Measurements from ENCODE around the gene OXA1L. TPM values are rescaled to one million over a fixed set of nuclear protein-coding genes. Genes with fewer than 3 reads are reported as not detected.

OXA1L gene
- total RNA-seq, 1 experiment from 2014 or later, result 138 TPM

DNA sequence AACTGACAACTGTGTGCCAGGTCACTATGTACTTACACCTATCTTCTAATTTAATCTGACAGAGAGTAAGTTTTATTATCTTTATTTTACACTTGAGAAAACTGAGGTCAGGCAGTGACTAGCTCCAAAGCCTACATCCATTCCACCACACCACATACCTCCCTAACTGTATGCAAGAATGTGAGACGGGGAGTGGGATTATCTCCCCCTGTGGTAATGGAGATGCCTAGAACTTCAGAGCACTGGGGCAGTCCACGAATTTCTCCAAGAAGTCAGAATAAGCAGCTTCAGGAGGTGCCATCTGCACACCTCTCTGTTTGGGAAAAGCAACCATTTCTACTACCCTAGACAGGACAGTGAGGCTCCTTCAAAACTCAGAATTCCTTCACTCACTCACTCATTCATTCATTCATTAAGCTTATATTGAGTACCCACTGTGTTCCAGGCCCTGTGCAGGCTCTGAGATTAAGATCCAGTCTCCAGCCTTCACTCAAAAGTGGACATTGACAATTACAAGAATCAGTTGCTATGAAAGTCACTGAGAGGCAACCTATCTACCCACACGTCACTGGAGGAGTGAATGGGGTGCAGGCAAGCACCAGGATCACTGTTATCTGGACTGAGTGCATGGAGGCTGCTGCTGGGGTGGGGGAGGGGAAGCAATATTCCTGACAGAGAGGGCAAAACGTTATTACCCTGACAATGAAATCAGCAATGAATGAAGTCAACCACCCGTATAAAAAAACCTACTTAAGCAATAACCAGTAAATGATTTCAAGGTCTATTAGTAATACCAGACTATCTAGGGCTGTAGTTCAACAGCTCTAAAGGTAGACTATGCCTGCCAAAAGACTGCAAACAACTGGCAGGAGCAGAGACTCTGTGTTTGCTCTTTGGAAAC is 30.8 kb downstream of the OXA1L start:
- DNase-seq (ENCODE audit: low spot score) (no peak), ATAC-seq (peak; percentile 97)
- H3K9me3 Mint-ChIP-seq, result peaks cover 4% of the 10 kb centered on the region
- H3K4me3 Mint-ChIP-seq, result no peak overlapping the region
- peak overlapping the region; percentile 12; the same call in 1 of the 2 replicates for H3K27ac Mint-ChIP-seq
- H3K4me1 Mint-ChIP-seq, result peaks cover 16% of the 10 kb centered on the region
- TF ChIP-seq, protein P1, sequence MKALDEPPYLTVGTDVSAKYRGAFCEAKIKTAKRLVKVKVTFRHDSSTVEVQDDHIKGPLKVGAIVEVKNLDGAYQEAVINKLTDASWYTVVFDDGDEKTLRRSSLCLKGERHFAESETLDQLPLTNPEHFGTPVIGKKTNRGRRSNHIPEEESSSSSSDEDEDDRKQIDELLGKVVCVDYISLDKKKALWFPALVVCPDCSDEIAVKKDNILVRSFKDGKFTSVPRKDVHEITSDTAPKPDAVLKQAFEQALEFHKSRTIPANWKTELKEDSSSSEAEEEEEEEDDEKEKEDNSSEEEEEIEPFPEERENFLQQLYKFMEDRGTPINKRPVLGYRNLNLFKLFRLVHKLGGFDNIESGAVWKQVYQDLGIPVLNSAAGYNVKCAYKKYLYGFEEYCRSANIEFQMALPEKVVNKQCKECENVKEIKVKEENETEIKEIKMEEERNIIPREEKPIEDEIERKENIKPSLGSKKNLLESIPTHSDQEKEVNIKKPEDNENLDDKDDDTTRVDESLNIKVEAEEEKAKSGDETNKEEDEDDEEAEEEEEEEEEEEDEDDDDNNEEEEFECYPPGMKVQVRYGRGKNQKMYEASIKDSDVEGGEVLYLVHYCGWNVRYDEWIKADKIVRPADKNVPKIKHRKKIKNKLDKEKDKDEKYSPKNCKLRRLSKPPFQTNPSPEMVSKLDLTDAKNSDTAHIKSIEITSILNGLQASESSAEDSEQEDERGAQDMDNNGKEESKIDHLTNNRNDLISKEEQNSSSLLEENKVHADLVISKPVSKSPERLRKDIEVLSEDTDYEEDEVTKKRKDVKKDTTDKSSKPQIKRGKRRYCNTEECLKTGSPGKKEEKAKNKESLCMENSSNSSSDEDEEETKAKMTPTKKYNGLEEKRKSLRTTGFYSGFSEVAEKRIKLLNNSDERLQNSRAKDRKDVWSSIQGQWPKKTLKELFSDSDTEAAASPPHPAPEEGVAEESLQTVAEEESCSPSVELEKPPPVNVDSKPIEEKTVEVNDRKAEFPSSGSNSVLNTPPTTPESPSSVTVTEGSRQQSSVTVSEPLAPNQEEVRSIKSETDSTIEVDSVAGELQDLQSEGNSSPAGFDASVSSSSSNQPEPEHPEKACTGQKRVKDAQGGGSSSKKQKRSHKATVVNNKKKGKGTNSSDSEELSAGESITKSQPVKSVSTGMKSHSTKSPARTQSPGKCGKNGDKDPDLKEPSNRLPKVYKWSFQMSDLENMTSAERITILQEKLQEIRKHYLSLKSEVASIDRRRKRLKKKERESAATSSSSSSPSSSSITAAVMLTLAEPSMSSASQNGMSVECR (CRISPR knock-in tag; IDR thresholded peaks at IDR 0.05; ENCODE audit: borderline replicate concordance), result no peak
- TF ChIP-seq, protein P2, sequence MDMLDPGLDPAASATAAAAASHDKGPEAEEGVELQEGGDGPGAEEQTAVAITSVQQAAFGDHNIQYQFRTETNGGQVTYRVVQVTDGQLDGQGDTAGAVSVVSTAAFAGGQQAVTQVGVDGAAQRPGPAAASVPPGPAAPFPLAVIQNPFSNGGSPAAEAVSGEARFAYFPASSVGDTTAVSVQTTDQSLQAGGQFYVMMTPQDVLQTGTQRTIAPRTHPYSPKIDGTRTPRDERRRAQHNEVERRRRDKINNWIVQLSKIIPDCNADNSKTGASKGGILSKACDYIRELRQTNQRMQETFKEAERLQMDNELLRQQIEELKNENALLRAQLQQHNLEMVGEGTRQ (CRISPR knock-in tag; IDR thresholded peaks at IDR 0.05), result no peak
- no peak for TF ChIP-seq ZNF317 (CRISPR knock-in tag; IDR thresholded peaks at IDR 0.05; ENCODE audit: borderline replicate concordance, low read depth)
- TF ChIP-seq, protein P3, sequence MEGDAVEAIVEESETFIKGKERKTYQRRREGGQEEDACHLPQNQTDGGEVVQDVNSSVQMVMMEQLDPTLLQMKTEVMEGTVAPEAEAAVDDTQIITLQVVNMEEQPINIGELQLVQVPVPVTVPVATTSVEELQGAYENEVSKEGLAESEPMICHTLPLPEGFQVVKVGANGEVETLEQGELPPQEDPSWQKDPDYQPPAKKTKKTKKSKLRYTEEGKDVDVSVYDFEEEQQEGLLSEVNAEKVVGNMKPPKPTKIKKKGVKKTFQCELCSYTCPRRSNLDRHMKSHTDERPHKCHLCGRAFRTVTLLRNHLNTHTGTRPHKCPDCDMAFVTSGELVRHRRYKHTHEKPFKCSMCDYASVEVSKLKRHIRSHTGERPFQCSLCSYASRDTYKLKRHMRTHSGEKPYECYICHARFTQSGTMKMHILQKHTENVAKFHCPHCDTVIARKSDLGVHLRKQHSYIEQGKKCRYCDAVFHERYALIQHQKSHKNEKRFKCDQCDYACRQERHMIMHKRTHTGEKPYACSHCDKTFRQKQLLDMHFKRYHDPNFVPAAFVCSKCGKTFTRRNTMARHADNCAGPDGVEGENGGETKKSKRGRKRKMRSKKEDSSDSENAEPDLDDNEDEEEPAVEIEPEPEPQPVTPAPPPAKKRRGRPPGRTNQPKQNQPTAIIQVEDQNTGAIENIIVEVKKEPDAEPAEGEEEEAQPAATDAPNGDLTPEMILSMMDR (IDR thresholded peaks at IDR 0.05), result no peak
- TF ChIP-seq HMGA2 (CRISPR knock-in tag; IDR thresholded peaks at IDR 0.05), result no peak
- TF ChIP-seq, protein P4, sequence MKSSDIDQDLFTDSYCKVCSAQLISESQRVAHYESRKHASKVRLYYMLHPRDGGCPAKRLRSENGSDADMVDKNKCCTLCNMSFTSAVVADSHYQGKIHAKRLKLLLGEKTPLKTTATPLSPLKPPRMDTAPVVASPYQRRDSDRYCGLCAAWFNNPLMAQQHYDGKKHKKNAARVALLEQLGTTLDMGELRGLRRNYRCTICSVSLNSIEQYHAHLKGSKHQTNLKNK (CRISPR knock-in tag; IDR thresholded peaks at IDR 0.05), result no peak
- TF ChIP-seq, protein P5, sequence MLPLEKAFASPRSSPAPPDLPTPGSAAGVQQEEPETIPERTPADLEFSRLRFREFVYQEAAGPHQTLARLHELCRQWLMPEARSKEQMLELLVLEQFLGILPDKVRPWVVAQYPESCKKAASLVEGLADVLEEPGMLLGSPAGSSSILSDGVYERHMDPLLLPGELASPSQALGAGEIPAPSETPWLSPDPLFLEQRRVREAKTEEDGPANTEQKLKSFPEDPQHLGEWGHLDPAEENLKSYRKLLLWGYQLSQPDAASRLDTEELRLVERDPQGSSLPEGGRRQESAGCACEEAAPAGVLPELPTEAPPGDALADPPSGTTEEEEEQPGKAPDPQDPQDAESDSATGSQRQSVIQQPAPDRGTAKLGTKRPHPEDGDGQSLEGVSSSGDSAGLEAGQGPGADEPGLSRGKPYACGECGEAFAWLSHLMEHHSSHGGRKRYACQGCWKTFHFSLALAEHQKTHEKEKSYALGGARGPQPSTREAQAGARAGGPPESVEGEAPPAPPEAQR (CRISPR knock-in tag; IDR thresholded peaks at IDR 0.05), result no peak
- H3K36me3 Mint-ChIP-seq, result peaks cover 4% of the 10 kb centered on the region; the same call in 1 of the 2 replicates
- H3K27me3 Mint-ChIP-seq (ENCODE audit: low read depth), result no peaks in the 10 kb centered on the region; the same call in 1 of the 2 replicates
- CTCF ChIA-PET, result interaction anchor here (1.0 to 2.6 kb wide), 12 partner anchors 10 to 241 kb away, joined by 3 to 8 read pairs (median 4); partner anchors contain the start of gene DAD1
- POLR2A ChIA-PET, result interaction anchor here (1.1 to 1.3 kb wide), 2 partner anchors 24 to 33 kb away, joined by 4 to 12 read pairs; partner anchors contain the start of gene MRPL52

DNA sequence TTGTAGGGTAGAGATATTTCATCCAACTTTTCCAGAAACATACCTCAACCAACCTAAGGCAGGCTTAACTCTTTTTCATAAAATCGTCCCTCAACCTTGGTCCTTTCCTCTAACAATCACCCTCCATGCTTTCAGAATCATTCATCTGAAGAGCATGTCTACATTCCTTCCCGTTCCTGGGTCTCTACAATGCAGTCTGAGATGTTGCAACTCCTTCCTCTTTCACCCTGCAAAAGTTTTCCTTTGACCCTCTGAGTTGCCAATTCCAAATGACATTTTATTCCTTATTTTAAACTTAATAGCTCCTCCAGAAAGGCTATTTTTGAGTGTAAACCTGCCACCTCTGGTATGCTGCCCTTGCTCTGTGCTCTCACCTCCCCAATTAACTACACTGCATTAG is 32.0 kb downstream of the OXA1L start:
- ChIA-PET POLR2A (no interaction called here), CTCF (no interaction called here)
- Mint-ChIP-seq H3K4me1 (peaks cover 16% of the 10 kb centered on the region), H3K27me3 (ENCODE audit: low read depth) (no peaks in the 10 kb centered on the region; the same call in 1 of the 2 replicates), H3K9me3 (peaks cover 4% of the 10 kb centered on the region), H3K36me3 (peaks cover 4% of the 10 kb centered on the region; the same call in 1 of the 2 replicates), H3K27ac (no peak overlapping the region), H3K4me3 (no peak overlapping the region)
- ATAC-seq (no peak), DNase-seq (ENCODE audit: low spot score) (no peak)
- TF ChIP-seq, protein P6, sequence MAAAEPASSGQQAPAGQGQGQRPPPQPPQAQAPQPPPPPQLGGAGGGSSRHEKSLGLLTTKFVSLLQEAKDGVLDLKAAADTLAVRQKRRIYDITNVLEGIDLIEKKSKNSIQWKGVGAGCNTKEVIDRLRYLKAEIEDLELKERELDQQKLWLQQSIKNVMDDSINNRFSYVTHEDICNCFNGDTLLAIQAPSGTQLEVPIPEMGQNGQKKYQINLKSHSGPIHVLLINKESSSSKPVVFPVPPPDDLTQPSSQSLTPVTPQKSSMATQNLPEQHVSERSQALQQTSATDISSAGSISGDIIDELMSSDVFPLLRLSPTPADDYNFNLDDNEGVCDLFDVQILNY (CRISPR knock-in tag; IDR thresholded peaks at IDR 0.05), result no peak
- TF ChIP-seq TCF7 (CRISPR knock-in tag; IDR thresholded peaks at IDR 0.05; ENCODE audit: low read depth) (no peak), GRHL2 (CRISPR knock-in tag; IDR thresholded peaks at IDR 0.05; ENCODE audit: insufficient replicate concordance, severe bottlenecking) (no peak)

Measured in WTC11 (cell line).